Endodermal cell (in vitro differentiated cells): ENCODE results near the gene ARHGEF28. TPM values are rescaled to one million over a fixed set of nuclear protein-coding genes. Genes with fewer than 3 reads are reported as not detected.

Source experiments
- DNase-seq: peaks from one replicate; pipeline ENCODE4 v3.0.0-alpha.2; 2017
- H3K27ac ChIP-seq: 2 replicates; pipeline ENCODE4 v1.5.1; 2013; ENCODE audit warnings: mild to moderate bottlenecking, low read depth, low read length, moderate library complexity
- H3K27me3 ChIP-seq: 2 replicates; pipeline ENCODE4 v1.6.1; 2013; ENCODE audit warnings: mild to moderate bottlenecking, low read length, moderate library complexity; ENCODE audit not compliant: insufficient read depth, control insufficient read depth, poor library complexity, severe bottlenecking
- H3K36me3 ChIP-seq: 2 replicates; pipeline ENCODE4 v1.7.0; 2013; ENCODE audit warnings: mild to moderate bottlenecking, low read length, moderate library complexity; ENCODE audit not compliant: control insufficient read depth, insufficient read depth
- H3K4me1 ChIP-seq: one replicate; pipeline ENCODE4 v1.7.0; 2013; ENCODE audit warnings: low read length; ENCODE audit not compliant: control insufficient read depth, insufficient read depth
- H3K4me3 ChIP-seq: 2 replicates; pipeline ENCODE4 v1.5.1; 2013; ENCODE audit warnings: mild to moderate bottlenecking, low read length, moderate library complexity
- H3K9ac ChIP-seq: 2 replicates; pipeline ENCODE4 v1.6.1; 2013; ENCODE audit warnings: mild to moderate bottlenecking, low read length, moderate library complexity; ENCODE audit not compliant: poor library complexity, severe bottlenecking; ENCODE audit errors: extremely low read depth
- H3K9me3 ChIP-seq: 2 replicates; pipeline ENCODE4 v1.6.1; 2013; ENCODE audit warnings: mild to moderate bottlenecking, low read length, moderate library complexity; ENCODE audit not compliant: control insufficient read depth
- H3K27ac Mint-ChIP-seq: 2 replicates; pipeline ENCODE4 v1.8.0; 2020; ENCODE audit warnings: mixed read lengths
- H3K27me3 Mint-ChIP-seq: 2 replicates; pipeline ENCODE4 v1.8.0; 2021; ENCODE audit warnings: mild to moderate bottlenecking, mixed read lengths; ENCODE audit not compliant: insufficient read depth
- H3K36me3 Mint-ChIP-seq: 2 replicates; pipeline ENCODE4 v1.8.0; 2020; ENCODE audit warnings: low read depth, mixed read lengths
- H3K4me1 Mint-ChIP-seq: 2 replicates; pipeline ENCODE4 v1.8.0; 2020; ENCODE audit warnings: mixed read lengths
- H3K4me3 Mint-ChIP-seq: 2 replicates; pipeline ENCODE4 v1.8.0; 2020; ENCODE audit warnings: mild to moderate bottlenecking, moderate library complexity, mixed read lengths
- H3K9me3 Mint-ChIP-seq: 2 replicates; pipeline ENCODE4 v1.8.0; 2020; ENCODE audit warnings: mild to moderate bottlenecking, mixed read lengths
- WGBS, 2 experiments: methylation state at CpG; one replicate each; pipeline versions ENCODE4 v1.1.5 to v1.1.7; 2013; ENCODE audit warnings: missing lambda C conversion rate in 2 of 2, mixed read lengths in 1 of 2; ENCODE audit not compliant: insufficient coverage in 1 of 2, insufficient read length in 1 of 2; 5-methylcytosine and 5-hydroxymethylcytosine counted together
- total RNA-seq, 2 donors: library from RNA; stranded (reverse); fragmentation: NEBNext Ultra II Directional in 1 of 2; extraction: Animal tissue kit (Norgen Biotek cat#: 25700) in 1 of 2; gene quantifications; 2 replicates in 1 of 2; 3 replicates in 1 of 2; pipeline ENCODE4 v1.2.1, GENCODE V29; 2021
- TF ChIP-seq, protein P1 (sequence below): fragments of 200-600 bp; sonication (generic); conservative IDR thresholded peaks from 2 replicates; pipeline ENCODE4 v1.5.0; 2021; ENCODE audit warnings: antibody characterized with exemption, mild to moderate bottlenecking

The ARHGEF28 gene
- total RNA-seq, 2 donors from 2014 or later, result 0.92 to 1.2 TPM

DNA sequence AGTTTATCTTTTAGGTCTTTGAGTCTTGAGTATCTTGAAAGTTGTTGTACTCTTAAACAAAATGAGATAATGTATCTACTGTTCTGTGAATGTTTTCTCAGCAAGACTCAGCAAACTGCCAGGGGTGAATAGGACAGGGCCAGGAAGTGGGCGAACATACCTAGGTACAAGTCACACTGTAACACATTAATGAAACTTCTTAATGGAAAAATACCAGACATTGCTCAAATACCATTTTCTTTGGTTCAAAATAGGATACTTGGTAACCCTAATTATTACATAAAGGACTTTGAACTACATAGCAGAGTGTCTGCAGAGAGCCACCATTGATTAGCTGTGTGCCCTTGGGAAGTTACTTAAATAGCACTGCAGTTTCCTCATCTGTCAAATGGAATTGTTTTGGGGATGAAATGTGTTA, 197.5 kb downstream of the ARHGEF28 start:
- peaks cover 11% of the 10 kb centered on the region for H3K4me1 Mint-ChIP-seq
- no peak overlapping the region for H3K27ac Mint-ChIP-seq
- no peaks in the 10 kb centered on the region for H3K36me3 Mint-ChIP-seq
- H3K9me3 Mint-ChIP-seq, result no peaks in the 10 kb centered on the region
- Histone ChIP-seq H3K4me3 (no peak overlapping the region), H3K9me3 (no peaks in the 10 kb centered on the region), H3K36me3 (no peaks in the 10 kb centered on the region), H3K9ac (no peak overlapping the region), H3K27ac (no peak overlapping the region), H3K4me1 (peaks cover 10% of the 10 kb centered on the region), H3K27me3 (no peaks in the 10 kb centered on the region)
- 86% methylated on average over 1 of the region's 1 CpG; no CpG with 5 or more reads in 1 of the 2 experiments for WGBS, 2 experiments
- no peak overlapping the region for H3K4me3 Mint-ChIP-seq
- H3K27me3 Mint-ChIP-seq, result peaks cover 5% of the 10 kb centered on the region
- TF ChIP-seq, protein P1, sequence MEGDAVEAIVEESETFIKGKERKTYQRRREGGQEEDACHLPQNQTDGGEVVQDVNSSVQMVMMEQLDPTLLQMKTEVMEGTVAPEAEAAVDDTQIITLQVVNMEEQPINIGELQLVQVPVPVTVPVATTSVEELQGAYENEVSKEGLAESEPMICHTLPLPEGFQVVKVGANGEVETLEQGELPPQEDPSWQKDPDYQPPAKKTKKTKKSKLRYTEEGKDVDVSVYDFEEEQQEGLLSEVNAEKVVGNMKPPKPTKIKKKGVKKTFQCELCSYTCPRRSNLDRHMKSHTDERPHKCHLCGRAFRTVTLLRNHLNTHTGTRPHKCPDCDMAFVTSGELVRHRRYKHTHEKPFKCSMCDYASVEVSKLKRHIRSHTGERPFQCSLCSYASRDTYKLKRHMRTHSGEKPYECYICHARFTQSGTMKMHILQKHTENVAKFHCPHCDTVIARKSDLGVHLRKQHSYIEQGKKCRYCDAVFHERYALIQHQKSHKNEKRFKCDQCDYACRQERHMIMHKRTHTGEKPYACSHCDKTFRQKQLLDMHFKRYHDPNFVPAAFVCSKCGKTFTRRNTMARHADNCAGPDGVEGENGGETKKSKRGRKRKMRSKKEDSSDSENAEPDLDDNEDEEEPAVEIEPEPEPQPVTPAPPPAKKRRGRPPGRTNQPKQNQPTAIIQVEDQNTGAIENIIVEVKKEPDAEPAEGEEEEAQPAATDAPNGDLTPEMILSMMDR, result no peak
- DNase-seq, result no peak

DNA sequence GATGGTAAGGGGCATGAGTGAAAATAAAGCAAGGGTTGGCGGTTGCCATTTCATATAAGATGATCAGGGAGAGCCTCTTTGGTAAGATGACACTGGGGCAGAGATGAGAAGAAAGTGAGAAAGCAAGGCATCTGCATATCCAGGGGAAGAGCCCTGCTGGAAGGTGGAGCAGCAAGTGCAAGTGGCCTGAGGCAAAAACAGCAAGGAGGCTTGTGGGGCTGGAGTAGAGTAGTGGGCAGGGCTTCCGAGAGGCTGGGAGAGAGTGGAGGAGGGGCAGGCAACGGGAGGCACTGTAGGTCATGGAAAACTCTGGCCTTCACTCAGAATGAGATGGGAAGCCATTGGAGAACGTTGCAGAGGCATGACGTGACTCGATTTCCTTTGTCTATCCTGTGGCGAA, 199.2 kb downstream of the ARHGEF28 start:
- Histone ChIP-seq H3K9me3 (no peaks in the 10 kb centered on the region), H3K27ac (no peak overlapping the region), H3K9ac (no peak overlapping the region), H3K36me3 (no peaks in the 10 kb centered on the region), H3K4me1 (peaks cover 10% of the 10 kb centered on the region), H3K4me3 (no peak overlapping the region), H3K27me3 (no peaks in the 10 kb centered on the region)
- TF ChIP-seq, protein P1, result no peak
- Mint-ChIP-seq H3K27ac (no peak overlapping the region), H3K9me3 (no peaks in the 10 kb centered on the region), H3K27me3 (peaks cover 5% of the 10 kb centered on the region), H3K36me3 (no peaks in the 10 kb centered on the region), H3K4me1 (peaks cover 11% of the 10 kb centered on the region), H3K4me3 (no peak overlapping the region)
- WGBS, 2 experiments, result 94 to 95% methylated on average over 7 of the region's 7 CpGs
- DNase-seq, result no peak

DNA sequence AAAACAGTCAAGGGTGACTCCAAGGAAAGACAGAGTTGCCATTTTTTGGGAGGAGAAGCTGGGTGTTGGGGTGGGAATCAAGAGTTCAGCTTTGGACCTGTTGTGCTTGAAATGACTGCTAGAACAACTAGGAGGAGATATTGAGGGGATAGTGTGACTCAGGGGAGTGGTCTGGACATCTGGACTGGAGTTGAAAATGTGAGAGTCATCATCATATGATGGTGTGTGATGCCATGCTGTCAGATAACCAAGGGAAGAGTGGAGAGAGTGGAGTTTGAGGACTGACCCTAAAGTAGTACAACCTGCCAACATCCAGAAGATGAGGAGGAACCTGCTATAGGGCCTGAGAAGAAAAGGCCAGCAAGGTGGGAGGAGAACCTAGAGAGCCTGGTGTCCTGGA, 199.7 kb downstream of the ARHGEF28 start:
- no peaks in the 10 kb centered on the region for H3K36me3 Mint-ChIP-seq
- DNase-seq, result no peak
- Histone ChIP-seq H3K9me3 (no peaks in the 10 kb centered on the region), H3K4me3 (no peak overlapping the region), H3K27ac (no peak overlapping the region), H3K4me1 (peaks cover 10% of the 10 kb centered on the region), H3K36me3 (no peaks in the 10 kb centered on the region), H3K9ac (no peak overlapping the region), H3K27me3 (no peaks in the 10 kb centered on the region)
- TF ChIP-seq, protein P1, result no peak
- H3K27me3 Mint-ChIP-seq, result peaks cover 2% of the 10 kb centered on the region
- no peak overlapping the region for H3K4me3 Mint-ChIP-seq
- no peak overlapping the region for H3K27ac Mint-ChIP-seq
- no peaks in the 10 kb centered on the region for H3K9me3 Mint-ChIP-seq
- peaks cover 11% of the 10 kb centered on the region for H3K4me1 Mint-ChIP-seq
